H9 (cell line): ENCODE results near the gene RGS6. TPM values are rescaled to one million over a fixed set of nuclear protein-coding genes. Genes with fewer than 3 reads are reported as not detected.

ENCODE experiments used
- DNase-seq: peaks from one replicate; pipeline ENCODE4 v3.0.0-alpha.2; 2017
- H2AFZ ChIP-seq: one replicate; pipeline ENCODE4 v1.6.1; 2013; ENCODE audit warnings: mild to moderate bottlenecking, low read length, control low read depth, moderate library complexity
- H2AK5ac ChIP-seq: 2 replicates; pipeline ENCODE4 v1.6.1; 2013; ENCODE audit warnings: low read length, control low read depth, mixed read lengths; ENCODE audit not compliant: insufficient read length
- H2BK120ac ChIP-seq: one replicate; pipeline ENCODE4 v1.6.1; 2013; ENCODE audit warnings: low read depth, mild to moderate bottlenecking, low read length, control low read depth, inconsistent platforms; ENCODE audit not compliant: poor library complexity, severe bottlenecking
- H2BK12ac ChIP-seq: 2 replicates; pipeline ENCODE4 v1.6.1; 2013; ENCODE audit warnings: low read length, control low read depth, mixed read lengths, low read depth; ENCODE audit not compliant: insufficient read length
- H2BK15ac ChIP-seq: 2 replicates; pipeline ENCODE4 v1.6.1; 2013; ENCODE audit warnings: low read depth, low read length, control low read depth
- H2BK20ac ChIP-seq: one replicate; pipeline ENCODE4 v1.6.1; 2013; ENCODE audit warnings: low read depth, mild to moderate bottlenecking, low read length, control low read depth, inconsistent platforms; ENCODE audit not compliant: poor library complexity, severe bottlenecking
- H2BK5ac ChIP-seq: 2 replicates; pipeline ENCODE4 v1.6.1; 2013; ENCODE audit warnings: low read length, control low read depth, mixed read lengths; ENCODE audit not compliant: insufficient read length
- H3K14ac ChIP-seq: 2 replicates; pipeline ENCODE4 v1.6.1; 2013; ENCODE audit warnings: low read length, control low read depth; ENCODE audit not compliant: insufficient read depth
- H3K18ac ChIP-seq: 2 replicates; pipeline ENCODE4 v1.6.1; 2013; ENCODE audit warnings: low read depth, mild to moderate bottlenecking, mixed read lengths, low read length, control low read depth; ENCODE audit not compliant: insufficient read length
- H3K23ac ChIP-seq: 2 replicates; pipeline ENCODE4 v1.6.1; 2013; ENCODE audit warnings: low read length, control low read depth, mixed read lengths, low read depth; ENCODE audit not compliant: insufficient read length
- H3K23me2 ChIP-seq: 2 replicates; pipeline ENCODE4 v1.6.1; 2013; ENCODE audit warnings: low read depth, mild to moderate bottlenecking, mixed read lengths, low read length, control low read depth; ENCODE audit not compliant: insufficient read length, poor library complexity, severe bottlenecking
- H3K27ac ChIP-seq: 2 replicates; pipeline ENCODE4 v1.5.1; 2013; ENCODE audit warnings: low read length, control low read depth, mixed read lengths, low read depth; ENCODE audit not compliant: insufficient read length
- H3K27me3 ChIP-seq: 2 replicates; pipeline ENCODE4 v1.6.1; 2013; ENCODE audit warnings: low read length, control low read depth, inconsistent platforms; ENCODE audit not compliant: insufficient read depth
- H3K4ac ChIP-seq: 2 replicates; pipeline ENCODE4 v1.6.1; 2013; ENCODE audit warnings: low read depth, mild to moderate bottlenecking, control low read depth, inconsistent platforms, low read length, moderate library complexity
- H3K4me1 ChIP-seq: 2 replicates; pipeline ENCODE4 v1.6.1; 2013; ENCODE audit warnings: low read length, control low read depth, inconsistent platforms; ENCODE audit not compliant: insufficient read depth
- H3K4me2 ChIP-seq: 2 replicates; pipeline ENCODE4 v1.6.1; 2013; ENCODE audit warnings: low read length, control low read depth, mixed read lengths; ENCODE audit not compliant: insufficient read length, insufficient read depth
- H3K56ac ChIP-seq: 2 replicates; pipeline ENCODE4 v1.6.1; 2013; ENCODE audit warnings: low read depth, mild to moderate bottlenecking, mixed read lengths, low read length, control low read depth; ENCODE audit not compliant: insufficient read length
- H3K79me1 ChIP-seq: 2 replicates; pipeline ENCODE4 v1.6.1; 2013; ENCODE audit warnings: low read depth, mild to moderate bottlenecking, moderate library complexity, low read length, control low read depth, inconsistent platforms; ENCODE audit not compliant: insufficient read depth, poor library complexity, severe bottlenecking
- H3K79me2 ChIP-seq: 2 replicates; pipeline ENCODE4 v1.6.1; 2013; ENCODE audit warnings: low read length, control low read depth, inconsistent platforms; ENCODE audit not compliant: insufficient read depth
- H3K9ac ChIP-seq: 2 replicates; pipeline ENCODE4 v1.6.1; 2013; ENCODE audit warnings: low read length, control low read depth, mixed read lengths; ENCODE audit not compliant: insufficient read length; ENCODE audit errors: extremely low read depth
- H3K9me3 ChIP-seq: one replicate; pipeline ENCODE4 v1.6.1; 2013; ENCODE audit warnings: low read depth, low read length, inconsistent platforms; ENCODE audit not compliant: control insufficient read depth
- H3T11ph ChIP-seq: one replicate; pipeline ENCODE4 v1.6.1; 2013; ENCODE audit warnings: mild to moderate bottlenecking, low read length, control low read depth, inconsistent platforms
- H4K20me1 ChIP-seq: one replicate; pipeline ENCODE4 v1.6.1; 2013; ENCODE audit not compliant: control insufficient read depth, insufficient read length, insufficient read depth
- H4K5ac ChIP-seq: 2 replicates; pipeline ENCODE4 v1.6.1; 2013; ENCODE audit warnings: low read depth, mild to moderate bottlenecking, mixed read lengths, low read length, control low read depth; ENCODE audit not compliant: insufficient read length
- H4K8ac ChIP-seq: replicated peaks from 2 replicates; pipeline ENCODE4 v1.6.1; 2013; ENCODE audit warnings: low read length, control low read depth, mixed read lengths, low read depth; ENCODE audit not compliant: insufficient read length
- H4K91ac ChIP-seq: 2 replicates; pipeline ENCODE4 v1.6.1; 2013; ENCODE audit warnings: low read depth, mild to moderate bottlenecking, moderate library complexity, mixed read lengths, low read length, control low read depth; ENCODE audit not compliant: insufficient read length
- H3K27ac Mint-ChIP-seq, 3 experiments: 2 replicates in 2 of 3; 3 replicates in 1 of 3; pipeline ENCODE4 v1.8.0; 2020 to 2021; ENCODE audit warnings: mixed read lengths in 3 of 3, mild to moderate bottlenecking in 1 of 3, moderate library complexity in 1 of 3
- H3K27me3 Mint-ChIP-seq: 2 replicates; pipeline ENCODE4 v1.8.0; 2021; ENCODE audit warnings: low read depth, mild to moderate bottlenecking, moderate library complexity, mixed read lengths
- H3K36me3 Mint-ChIP-seq, 3 experiments: 2 replicates in 2 of 3; 3 replicates in 1 of 3; pipeline ENCODE4 v1.8.0; 2020 to 2021; ENCODE audit warnings: low read depth in 3 of 3, mixed read lengths in 3 of 3; ENCODE audit not compliant: insufficient read depth in 1 of 3
- H3K4me1 Mint-ChIP-seq, 2 experiments: 2 replicates each; pipeline ENCODE4 v1.8.0; 2020; ENCODE audit warnings: mixed read lengths in 2 of 2
- H3K4me3 Mint-ChIP-seq, 2 experiments: 2 replicates in 1 of 2; 3 replicates in 1 of 2; pipeline ENCODE4 v1.8.0; 2020 to 2021; ENCODE audit warnings: mild to moderate bottlenecking in 2 of 2, mixed read lengths in 2 of 2, moderate library complexity in 1 of 2
- H3K9me3 Mint-ChIP-seq, 2 experiments: 2 replicates in 1 of 2; 3 replicates in 1 of 2; pipeline ENCODE4 v1.8.0; 2020; ENCODE audit warnings: mild to moderate bottlenecking in 2 of 2, mixed read lengths in 2 of 2, moderate library complexity in 1 of 2
- WGBS: extraction: QIAGEN DNeasy Blood & Tissue Kit; methylation state at CpG from one replicate; pipeline ENCODE4 v1.1.7; 2013; ENCODE audit warnings: missing lambda C conversion rate, low lambda C conversion rate, mixed read lengths; ENCODE audit not compliant: insufficient read length; ENCODE audit errors: extremely low coverage; 5-methylcytosine and 5-hydroxymethylcytosine counted together
- total RNA-seq: library from RNA; stranded (reverse); gene quantifications from 2 replicates; pipeline ENCODE4 v1.2.1, GENCODE V29; 2021
- TF ChIP-seq, protein P1 (sequence below): fragments of 200-600 bp; sonication (generic); conservative IDR thresholded peaks from 3 replicates; pipeline ENCODE4 v1.8.0; 2021; ENCODE audit warnings: antibody characterized with exemption, mild to moderate bottlenecking

Gene RGS6
- total RNA-seq, 1 experiment from 2014 or later, result 3.0 TPM

DNA sequence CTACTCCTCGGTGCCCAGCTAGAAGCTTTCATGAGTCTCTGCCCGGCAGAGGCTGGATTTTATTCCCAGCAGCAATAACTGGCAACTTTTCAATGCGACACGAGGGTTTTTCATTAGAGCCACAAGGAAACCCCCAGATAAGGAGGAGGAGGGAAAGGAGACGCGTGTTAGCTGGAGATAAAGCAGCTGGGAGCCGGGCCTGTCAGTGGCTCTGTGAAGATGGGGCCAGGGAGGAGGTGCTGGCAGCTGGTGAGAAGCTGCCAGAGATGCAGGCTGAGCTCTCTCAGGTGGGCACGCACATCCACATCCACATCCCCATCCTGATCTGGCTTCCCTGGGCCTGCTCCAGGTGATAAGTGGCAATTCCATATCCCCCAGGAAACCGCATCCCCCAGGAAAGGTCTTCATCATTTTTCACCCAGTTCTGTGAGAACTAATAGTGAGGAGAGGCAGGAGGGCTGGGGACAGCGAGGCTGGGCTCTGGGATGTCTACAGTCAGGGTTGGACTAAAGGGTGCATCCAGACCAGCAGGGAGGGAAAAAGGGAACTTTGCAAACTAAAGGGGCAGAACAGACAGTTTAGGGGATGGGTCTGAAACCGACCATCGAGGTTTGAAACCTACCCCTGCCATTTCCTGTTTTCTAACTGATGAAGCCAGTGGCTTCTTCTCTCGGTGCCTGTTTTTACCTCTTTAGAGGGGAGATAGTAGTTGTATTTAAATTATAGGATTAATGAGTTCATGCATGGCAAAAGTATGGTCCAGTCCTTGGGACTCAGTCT lies 548.4 kb downstream of the RGS6 start:
- Histone ChIP-seq H4K20me1 (peaks cover 3% of the 10 kb centered on the region), H3K79me1 (no peaks in the 10 kb centered on the region), H2BK20ac (no peak overlapping the region), H3K23me2 (no peaks in the 10 kb centered on the region), H3K14ac (no peak overlapping the region), H3K4me2 (no peak overlapping the region), H3K27ac (no peak overlapping the region), H3K56ac (no peak overlapping the region), H4K8ac (no peak overlapping the region), H3K18ac (no peak overlapping the region), H2BK15ac (no peak overlapping the region), H3K23ac (no peak overlapping the region), H3K27me3 (no peaks in the 10 kb centered on the region), H3K4ac (no peak overlapping the region), H3K9me3 (no peaks in the 10 kb centered on the region), H2BK120ac (no peak overlapping the region), H2BK5ac (no peak overlapping the region), H2AK5ac (no peak overlapping the region), H3K4me1 (peaks cover 2% of the 10 kb centered on the region; the same call in 1 of the 2 replicates), H3K79me2 (no peaks in the 10 kb centered on the region), H4K91ac (no peak overlapping the region), H4K5ac (no peak overlapping the region), H2AFZ (no peak overlapping the region), H3T11ph (no peak overlapping the region), H3K9ac (no peak overlapping the region), H2BK12ac (no peak overlapping the region)
- Mint-ChIP-seq H3K36me3 (peaks cover 0 to 5% (median 1%) of the 10 kb centered on the region in 3 experiments; a peak in 3 of 7 replicates), H3K4me3 (no peak overlapping the region), H3K27me3 (no peaks in the 10 kb centered on the region), H3K4me1 (peaks cover 22 to 35% of the 10 kb centered on the region in 2 experiments), H3K9me3 (peaks cover 6 to 9% of the 10 kb centered on the region in 2 experiments; a peak in 3 of 5 replicates), H3K27ac (no peak overlapping the region)
- TF ChIP-seq, protein P1, sequence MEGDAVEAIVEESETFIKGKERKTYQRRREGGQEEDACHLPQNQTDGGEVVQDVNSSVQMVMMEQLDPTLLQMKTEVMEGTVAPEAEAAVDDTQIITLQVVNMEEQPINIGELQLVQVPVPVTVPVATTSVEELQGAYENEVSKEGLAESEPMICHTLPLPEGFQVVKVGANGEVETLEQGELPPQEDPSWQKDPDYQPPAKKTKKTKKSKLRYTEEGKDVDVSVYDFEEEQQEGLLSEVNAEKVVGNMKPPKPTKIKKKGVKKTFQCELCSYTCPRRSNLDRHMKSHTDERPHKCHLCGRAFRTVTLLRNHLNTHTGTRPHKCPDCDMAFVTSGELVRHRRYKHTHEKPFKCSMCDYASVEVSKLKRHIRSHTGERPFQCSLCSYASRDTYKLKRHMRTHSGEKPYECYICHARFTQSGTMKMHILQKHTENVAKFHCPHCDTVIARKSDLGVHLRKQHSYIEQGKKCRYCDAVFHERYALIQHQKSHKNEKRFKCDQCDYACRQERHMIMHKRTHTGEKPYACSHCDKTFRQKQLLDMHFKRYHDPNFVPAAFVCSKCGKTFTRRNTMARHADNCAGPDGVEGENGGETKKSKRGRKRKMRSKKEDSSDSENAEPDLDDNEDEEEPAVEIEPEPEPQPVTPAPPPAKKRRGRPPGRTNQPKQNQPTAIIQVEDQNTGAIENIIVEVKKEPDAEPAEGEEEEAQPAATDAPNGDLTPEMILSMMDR, result no peak
- no CpG with 5 or more reads among the region's 13 CpGs for WGBS
- no peak for DNase-seq
